Neuronal stem cell (in vitro differentiated cells): Measurements from ENCODE around the gene PNMA8A.

ENCODE experiments used
- DNase-seq: peaks from one replicate; pipeline ENCODE4 v3.0.0-alpha.2; 2013; ENCODE audit warnings: low spot score
- H2AFZ ChIP-seq: one replicate; pipeline ENCODE4 v1.6.1; 2013; ENCODE audit warnings: mild to moderate bottlenecking, low read length, inconsistent platforms
- H2AK5ac ChIP-seq: 2 replicates; pipeline ENCODE4 v1.6.1; 2013; ENCODE audit warnings: low read depth, mild to moderate bottlenecking, inconsistent platforms, low read length, moderate library complexity, mixed read lengths
- H2BK120ac ChIP-seq: 2 replicates; pipeline ENCODE4 v1.6.1; 2013; ENCODE audit warnings: low read depth, mild to moderate bottlenecking, inconsistent platforms, low read length, moderate library complexity, mixed read lengths
- H2BK12ac ChIP-seq: one replicate; pipeline ENCODE4 v1.6.1; 2013; ENCODE audit warnings: low read length, inconsistent platforms
- H2BK15ac ChIP-seq: 2 replicates; pipeline ENCODE4 v1.6.1; 2013; ENCODE audit warnings: mild to moderate bottlenecking, low read length, inconsistent platforms, mixed read lengths
- H2BK5ac ChIP-seq: one replicate; pipeline ENCODE4 v1.6.1; 2013; ENCODE audit warnings: inconsistent platforms, mild to moderate bottlenecking, low read length, moderate library complexity
- H3K14ac ChIP-seq: one replicate; pipeline ENCODE4 v1.6.1; 2013; ENCODE audit warnings: low read length, inconsistent platforms
- H3K18ac ChIP-seq: 2 replicates; pipeline ENCODE4 v1.6.1; 2013; ENCODE audit warnings: low read length, inconsistent platforms
- H3K23ac ChIP-seq: 2 replicates; pipeline ENCODE4 v1.6.1; 2013; ENCODE audit warnings: low read depth, mild to moderate bottlenecking, mixed read lengths, low read length, inconsistent platforms; ENCODE audit not compliant: poor library complexity
- H3K27ac ChIP-seq: replicated peaks from 3 replicates; pipeline ENCODE4 v1.5.1; 2013; ENCODE audit warnings: low read length, inconsistent platforms
- H3K27me3 ChIP-seq, 3 experiments: 2 replicates each; pipeline ENCODE4 v1.6.1; 2013; ENCODE audit warnings: low read length in 3 of 3, mild to moderate bottlenecking in 2 of 3, inconsistent platforms in 1 of 3, low read depth in 1 of 3, mixed read lengths in 1 of 3, moderate library complexity in 1 of 3; ENCODE audit not compliant: control insufficient read depth in 3 of 3, insufficient read depth in 3 of 3
- H3K36me3 ChIP-seq, 2 donors: replicated peaks in 1 of 2; 2 replicates each; pipeline ENCODE4 v1.6.1; 2013; ENCODE audit warnings: low read length in 2 of 2; ENCODE audit not compliant: control insufficient read depth in 2 of 2, insufficient read depth in 2 of 2
- H3K4ac ChIP-seq: 2 replicates; pipeline ENCODE4 v1.6.1; 2013; ENCODE audit warnings: inconsistent platforms, mild to moderate bottlenecking, low read length, moderate library complexity
- H3K4me1 ChIP-seq, 2 donors: 1 replicate in 1 of 2; 2 replicates in 1 of 2; pipeline ENCODE4 v1.6.1; 2013; ENCODE audit warnings: low read length in 2 of 2, low read depth in 1 of 2; ENCODE audit not compliant: control insufficient read depth in 2 of 2, insufficient read depth in 1 of 2
- H3K4me2 ChIP-seq: one replicate; pipeline ENCODE4 v1.6.1; 2013; ENCODE audit warnings: mild to moderate bottlenecking, low read length, inconsistent platforms; ENCODE audit not compliant: insufficient read depth, poor library complexity, severe bottlenecking
- H3K4me3 ChIP-seq, 2 donors: 2 replicates each; pipeline ENCODE4 v1.5.1; 2013; ENCODE audit warnings: low read length in 2 of 2, mild to moderate bottlenecking in 2 of 2, inconsistent platforms in 1 of 2, moderate library complexity in 1 of 2
- H3K79me1 ChIP-seq: one replicate; pipeline ENCODE4 v1.6.1; 2013; ENCODE audit warnings: low read depth, mild to moderate bottlenecking, inconsistent platforms, low read length, moderate library complexity
- H3K9ac ChIP-seq: one replicate; pipeline ENCODE4 v1.6.1; 2013; ENCODE audit warnings: mild to moderate bottlenecking, low read depth, low read length, inconsistent platforms; ENCODE audit not compliant: poor library complexity
- H3K9me3 ChIP-seq, 2 donors: replicated peaks in 1 of 2; 2 replicates each; pipeline versions ENCODE3 to v1.6.1; 2013; ENCODE audit warnings: low read length in 2 of 2, mild to moderate bottlenecking in 2 of 2, inconsistent platforms in 1 of 2, low read depth in 1 of 2, mixed read lengths in 1 of 2, moderate library complexity in 1 of 2; ENCODE audit not compliant: control insufficient read depth in 2 of 2, insufficient read depth in 1 of 2
- H4K8ac ChIP-seq: one replicate; pipeline ENCODE4 v1.6.1; 2013; ENCODE audit warnings: low read depth, mild to moderate bottlenecking, inconsistent platforms, low read length, moderate library complexity
- H4K91ac ChIP-seq: one replicate; pipeline ENCODE4 v1.6.1; 2013; ENCODE audit warnings: low read length, low read depth, mild to moderate bottlenecking, inconsistent platforms; ENCODE audit not compliant: poor library complexity
- WGBS, 2 donors: extraction: QIAGEN DNeasy Blood & Tissue Kit; methylation state at CpG; one replicate each; pipeline ENCODE4 v1.1.7; 2013; ENCODE audit warnings: missing lambda C conversion rate in 2 of 2, mixed read lengths in 1 of 2; ENCODE audit not compliant: insufficient read length in 2 of 2, insufficient replicate concordance in 1 of 2; ENCODE audit errors: extremely low coverage in 2 of 2; 5-methylcytosine and 5-hydroxymethylcytosine counted together

Gene PNMA8A

GRCh38 chr19:46484656-46485055, 13.3 kb upstream of the PNMA8A start:
- no CpG with 5 or more reads among the region's 4 CpGs for WGBS, 2 donors
- no peak overlapping the region for H2BK120ac ChIP-seq
- H3K36me3 ChIP-seq = no peaks in the 10 kb centered on the region
- H2BK12ac ChIP-seq = no peak overlapping the region
- H3K23ac ChIP-seq = no peak overlapping the region
- no peak overlapping the region for H2BK5ac ChIP-seq
- no peak overlapping the region for H3K27ac ChIP-seq
- peaks cover 7 to 32% of the 10 kb centered on the region in 2 donors for H3K4me1 ChIP-seq
- no peak overlapping the region for H3K4me3 ChIP-seq
- H3K9ac ChIP-seq = no peak overlapping the region
- DNase-seq = no peak
- H3K18ac ChIP-seq = no peak overlapping the region
- no peak overlapping the region for H3K4me2 ChIP-seq
- no peaks in the 10 kb centered on the region for H3K9me3 ChIP-seq
- H2AFZ ChIP-seq = peak overlapping the region; percentile 68
- no peak overlapping the region for H3K14ac ChIP-seq
- H4K91ac ChIP-seq = no peak overlapping the region
- no peaks in the 10 kb centered on the region for H3K79me1 ChIP-seq
- H2BK15ac ChIP-seq = no peak overlapping the region
- peaks cover 8 to 27% (median 13%) of the 10 kb centered on the region in 3 experiments for H3K27me3 ChIP-seq
- H2AK5ac ChIP-seq = no peak overlapping the region
- no peak overlapping the region for H3K4ac ChIP-seq
- no peak overlapping the region for H4K8ac ChIP-seq

- H2BK5ac ChIP-seq = no peak overlapping the region
- H3K14ac ChIP-seq = no peak overlapping the region
- no CpG with 5 or more reads among the region's 3 CpGs for WGBS, 2 donors
- no peak overlapping the region for H3K9ac ChIP-seq
- no peak for DNase-seq
- no peak overlapping the region for H3K4me3 ChIP-seq
- no peak overlapping the region for H3K23ac ChIP-seq
- no peak overlapping the region for H3K4ac ChIP-seq
- H4K8ac ChIP-seq = no peak overlapping the region
- H2BK15ac ChIP-seq = no peak overlapping the region
- H2AFZ ChIP-seq = no peak overlapping the region
- H3K27me3 ChIP-seq = peaks cover 0 to 8% (median 0%) of the 10 kb centered on the region in 3 experiments
- no peak overlapping the region for H4K91ac ChIP-seq
- H2BK120ac ChIP-seq = no peak overlapping the region
- no peaks in the 10 kb centered on the region for H3K79me1 ChIP-seq
- H3K4me1 ChIP-seq = peaks cover 4 to 36% of the 10 kb centered on the region in 2 donors
- no peak overlapping the region for H3K18ac ChIP-seq
- H3K4me2 ChIP-seq = no peak overlapping the region
- no peaks in the 10 kb centered on the region for H3K9me3 ChIP-seq
- no peaks in the 10 kb centered on the region for H3K36me3 ChIP-seq
- H2AK5ac ChIP-seq = no peak overlapping the region
- no peak overlapping the region for H3K27ac ChIP-seq
- H2BK12ac ChIP-seq = no peak overlapping the region
Observed at GRCh38 chr19:46482631-46483030, 11.3 kb upstream of the PNMA8A start.

GRCh38 chr19:46481947-46482346, 10.6 kb upstream of the PNMA8A start:
- Histone ChIP-seq H2AFZ (peak overlapping the region; percentile 71), H3K4me3 (no peak overlapping the region), H3K4ac (no peak overlapping the region), H3K14ac (no peak overlapping the region), H2BK15ac (no peak overlapping the region), H3K23ac (no peak overlapping the region), H3K79me1 (no peaks in the 10 kb centered on the region), H3K4me1 (peaks cover 2 to 29% of the 10 kb centered on the region in 2 donors), H3K4me2 (no peak overlapping the region), H2BK12ac (no peak overlapping the region), H3K27ac (no peak overlapping the region), H4K8ac (no peak overlapping the region), H2AK5ac (no peak overlapping the region), H3K9me3 (no peaks in the 10 kb centered on the region), H3K36me3 (no peaks in the 10 kb centered on the region), H3K18ac (no peak overlapping the region), H2BK5ac (no peak overlapping the region), H4K91ac (no peak overlapping the region), H3K27me3 (peaks cover 0 to 3% (median 0%) of the 10 kb centered on the region in 3 experiments), H2BK120ac (no peak overlapping the region), H3K9ac (no peak overlapping the region)
- DNase-seq = no peak
- no CpG with 5 or more reads among the region's 5 CpGs for WGBS, 2 donors

- Histone ChIP-seq H2AK5ac (no peak overlapping the region), H4K8ac (no peak overlapping the region), H3K9me3 (no peaks in the 10 kb centered on the region), H3K14ac (no peak overlapping the region), H2BK15ac (no peak overlapping the region), H3K27me3 (peaks cover 0 to under 1% (median 0%) of the 10 kb centered on the region in 3 experiments), H3K4ac (no peak overlapping the region), H3K4me1 (peaks cover 2 to 28% of the 10 kb centered on the region in 2 donors), H2AFZ (peak overlapping the region; percentile 71), H3K27ac (no peak overlapping the region), H3K79me1 (no peaks in the 10 kb centered on the region), H2BK5ac (no peak overlapping the region), H2BK120ac (no peak overlapping the region), H3K36me3 (no peaks in the 10 kb centered on the region), H3K4me3 (no peak overlapping the region), H3K18ac (no peak overlapping the region), H2BK12ac (no peak overlapping the region), H3K4me2 (no peak overlapping the region), H3K23ac (no peak overlapping the region), H4K91ac (no peak overlapping the region), H3K9ac (no peak overlapping the region)
- DNase-seq = no peak
- WGBS, 2 donors = no CpG with 5 or more reads among the region's 16 CpGs
Observed at GRCh38 chr19:46481223-46481848, 10.0 kb upstream of the PNMA8A start.
